Colon (tissue), 2 donors: ENCODE data around the gene STK17B.
"Not testable (repeated sequence)": the region's sequence is repeated elsewhere in the genome, so short reads cannot be mapped to it uniquely, and the experiment has no call there.

Source experiments
- FAIRE-seq: peaks from 2 replicates; lab custom pipeline; 2012; peaks lifted over from hg19 to GRCh38; lab: Jason Lieb, UNC
- donor health status: control.
- donor health status: control.

STK17B gene

DNA sequence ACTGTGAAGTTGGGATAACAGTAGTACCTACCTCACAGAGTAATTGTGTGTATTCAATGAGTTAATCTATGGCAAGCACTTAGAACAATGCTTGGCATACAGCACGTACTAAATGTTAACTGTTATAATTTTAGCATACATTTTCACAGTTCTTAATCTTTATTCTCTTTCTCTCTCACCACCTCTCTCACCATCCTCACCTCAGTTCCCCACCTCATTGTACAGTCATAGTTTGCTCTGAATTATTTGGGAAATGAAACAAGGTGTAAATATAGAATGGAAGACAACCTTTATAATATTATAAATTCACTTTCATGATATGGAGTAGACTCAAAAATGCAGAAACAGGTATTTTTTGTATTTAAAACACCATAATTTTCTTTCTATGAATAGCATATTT lies 62.8 kb downstream of the STK17B start:
- FAIRE-seq = no peak

DNA sequence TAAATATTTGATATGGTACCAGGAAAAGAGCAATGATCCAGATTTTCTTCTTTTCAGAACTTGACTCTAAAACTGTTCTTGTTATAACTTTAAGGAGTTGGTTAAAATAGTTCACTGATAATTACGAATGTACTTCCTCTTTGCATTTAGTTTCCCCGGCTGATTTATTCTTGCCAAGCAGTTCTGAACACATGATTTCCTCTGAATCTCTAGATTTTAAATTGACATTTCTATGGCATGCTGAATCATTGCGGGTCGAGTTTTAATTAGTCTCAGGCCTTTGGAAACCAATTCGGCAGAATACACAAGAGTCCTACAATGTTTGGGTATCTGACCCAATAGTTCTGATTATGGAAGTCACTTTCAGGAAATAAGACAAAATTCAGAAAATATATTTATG lies 65.4 kb downstream of the STK17B start:
- FAIRE-seq = peak; percentile 65

DNA sequence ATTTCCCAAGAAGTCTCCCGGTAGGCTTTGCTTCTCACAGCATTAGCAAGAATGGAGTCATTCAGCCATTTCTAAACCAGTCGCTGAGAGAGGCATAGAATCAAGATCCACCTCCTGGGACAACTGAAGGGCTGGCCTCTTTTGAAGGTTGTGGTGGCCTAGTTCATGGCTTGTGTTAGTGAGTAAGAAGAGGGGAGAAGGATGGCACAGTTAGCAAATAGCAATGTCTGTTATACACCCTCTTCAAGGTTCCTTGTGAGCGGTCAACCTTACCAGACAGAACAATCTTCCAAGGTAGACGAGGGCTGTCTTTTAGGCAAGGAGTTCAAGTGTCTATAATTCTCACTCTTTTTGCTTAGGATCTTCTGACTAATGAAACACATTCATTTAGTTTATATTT lies 67.3 kb downstream of the STK17B start:
- FAIRE-seq = no peak

DNA sequence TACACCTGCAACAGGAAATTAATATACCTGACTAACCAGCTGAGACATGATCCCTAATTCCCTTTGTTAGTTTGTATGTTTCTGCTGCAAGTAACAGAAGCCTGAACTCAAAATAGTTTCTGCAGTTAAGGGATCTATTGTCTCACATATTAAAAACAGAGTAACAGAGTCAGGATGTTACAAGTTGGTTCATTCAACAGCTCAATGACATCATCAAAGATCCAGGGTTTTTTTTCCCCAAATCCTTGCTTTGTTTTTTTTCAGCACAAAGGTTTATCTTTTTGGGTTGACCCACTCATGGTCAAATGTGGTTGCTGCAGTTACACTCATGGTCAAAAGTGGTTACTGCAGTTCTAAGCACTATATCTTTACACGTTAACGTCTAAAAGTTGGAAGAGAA lies 67.8 kb downstream of the STK17B start:
- FAIRE-seq = no peak

- FAIRE-seq = no peak
These were observed 69.9 kb downstream of the STK17B start for GRCh38 chr2:196101325-196101991.

DNA sequence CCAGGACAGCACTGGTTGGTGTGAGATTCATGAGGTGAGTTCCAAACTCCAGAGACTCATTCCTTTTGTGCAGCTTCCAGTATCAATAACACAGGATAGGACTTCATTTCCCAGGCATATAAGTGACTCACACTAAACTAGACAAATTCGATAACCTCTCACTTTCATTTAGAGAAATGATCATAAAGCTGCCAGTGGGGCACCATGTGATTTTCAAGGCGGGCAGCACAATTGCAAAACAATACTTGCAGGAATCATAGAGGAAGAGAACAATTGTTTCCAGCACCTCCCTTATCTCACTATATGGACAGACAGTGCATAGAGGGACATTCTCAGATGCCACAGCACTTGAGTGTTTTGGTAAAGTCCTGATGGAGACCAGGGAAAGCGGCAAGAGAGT lies 71.5 kb downstream of the STK17B start:
- FAIRE-seq = no peak

GRCh38 chr2:196097864-196098660 lies 73.3 kb downstream of the STK17B start:
- FAIRE-seq = no peak

GRCh38 chr2:196096982-196097745 lies 74.2 kb downstream of the STK17B start:
- no peak for FAIRE-seq

GRCh38 chr2:196096264-196096663 lies 75.1 kb downstream of the STK17B start:
- peak; percentile 31 for FAIRE-seq

DNA sequence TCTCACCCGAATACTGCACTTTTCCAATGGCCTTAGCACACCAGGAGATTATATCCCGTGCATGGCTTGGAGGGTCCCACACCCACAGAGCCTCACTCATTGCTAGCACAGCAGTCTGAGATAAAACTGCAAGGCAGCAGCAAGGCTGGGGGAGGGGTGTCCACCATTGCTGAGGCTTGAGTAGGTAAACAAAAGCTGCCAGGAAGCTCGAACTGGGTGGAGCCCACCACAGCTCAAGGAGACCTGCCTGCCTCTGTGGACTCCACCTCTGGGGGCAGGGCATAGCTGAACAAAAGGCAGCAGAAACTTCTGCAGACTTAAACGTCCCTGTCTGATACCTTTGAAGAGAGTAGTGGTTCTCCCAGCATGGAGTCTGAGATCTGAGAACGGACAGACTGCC lies 81.9 kb downstream of the STK17B start:
- FAIRE-seq = not testable (repeated sequence)

GRCh38 chr2:196088203-196088602 lies 83.2 kb downstream of the STK17B start:
- no peak for FAIRE-seq

DNA sequence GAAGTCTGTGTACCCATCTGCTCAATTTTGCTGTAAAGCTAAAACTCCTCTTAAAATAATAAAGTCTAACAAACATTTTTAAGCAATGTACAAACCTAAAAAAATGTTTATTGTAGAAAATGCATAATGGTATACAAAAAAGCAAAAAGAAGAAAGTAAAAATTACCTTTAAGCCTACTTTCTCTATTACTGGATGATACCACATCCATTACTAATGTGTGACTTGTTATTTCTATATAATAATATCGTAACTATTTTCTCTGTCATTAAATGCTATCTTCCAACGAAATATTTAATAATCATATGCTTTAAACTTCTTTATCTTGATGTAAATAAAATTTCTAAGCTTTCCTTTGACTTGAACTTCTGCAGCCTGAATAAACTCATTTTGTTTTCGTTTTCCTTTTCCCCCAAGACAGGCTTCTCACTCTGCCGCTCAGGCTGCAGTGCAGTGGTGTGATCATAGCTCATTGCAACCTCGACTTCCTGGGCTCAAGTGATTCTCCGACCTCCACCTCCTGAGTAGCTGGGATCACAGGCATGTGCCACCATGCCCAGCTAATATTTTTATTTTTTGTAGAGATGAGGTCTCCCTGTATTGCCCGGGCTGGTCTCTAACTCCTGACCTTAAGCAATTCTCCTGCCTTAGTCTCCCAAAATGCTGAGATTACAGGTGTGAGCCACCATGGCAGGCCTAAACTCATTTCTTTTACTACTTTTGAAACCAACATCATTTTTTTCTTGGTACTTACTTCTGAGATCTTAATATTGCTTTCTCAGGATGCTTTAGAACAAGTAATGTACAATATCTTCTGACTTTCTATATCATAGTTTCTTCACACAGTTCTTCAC lies 84.6 kb downstream of the STK17B start:
- peak; percentile 87 for FAIRE-seq

- FAIRE-seq = no peak
These were observed 87.8 kb downstream of the STK17B start for GRCh38 chr2:196083601-196084000.
